NAMALWA (cell line): ENCODE data around the gene PKN1.
"Not testable (repeated sequence)": the region's sequence is repeated elsewhere in the genome, so short reads cannot be mapped to it uniquely, and the experiment has no call there.

Experiments used
- DNase-seq: peaks from one replicate; pipeline ENCODE4 v3.0.0-alpha.2; 2015; ENCODE audit warnings: low spot score

PKN1 gene

GRCh38 chr19:14430712-14431111, 2.4 kb upstream of the PKN1 start:
- no peak for DNase-seq

- peak; percentile 59 for DNase-seq
Measured at GRCh38 chr19:14433554-14434501, 722 bp downstream of the PKN1 start.

- DNase-seq = no peak
Measured at GRCh38 chr19:14434543-14435319, 1.6 kb downstream of the PKN1 start.

GRCh38 chr19:14435320-14436050, 2.4 kb downstream of the PKN1 start:
- DNase-seq = no peak

GRCh38 chr19:14437578-14438140, 4.6 kb downstream of the PKN1 start:
- DNase-seq = no peak

GRCh38 chr19:14439014-14439413, 5.9 kb downstream of the PKN1 start:
- no peak for DNase-seq

- peak; percentile 85 for DNase-seq
Measured at GRCh38 chr19:14440049-14440448, 6.9 kb downstream of the PKN1 start.

GRCh38 chr19:14441041-14441938, 8.2 kb downstream of the PKN1 start:
- DNase-seq = no peak

- DNase-seq = no peak
Measured at GRCh38 chr19:14442891-14443631, 10.0 kb downstream of the PKN1 start.

GRCh38 chr19:14443632-14444216, 10.6 kb downstream of the PKN1 start:
- no peak for DNase-seq

- no peak for DNase-seq
Measured at GRCh38 chr19:14446336-14447036, 13.4 kb downstream of the PKN1 start.

GRCh38 chr19:14449321-14449720, 16.2 kb downstream of the PKN1 start:
- no peak for DNase-seq

- DNase-seq = peak; percentile 96
Measured at GRCh38 chr19:14450168-14450874, 17.2 kb downstream of the PKN1 start.

GRCh38 chr19:14450876-14451275, 17.8 kb downstream of the PKN1 start:
- DNase-seq = no peak

- not testable (repeated sequence) for DNase-seq
Measured at GRCh38 chr19:14452303-14452702, 19.2 kb downstream of the PKN1 start.

GRCh38 chr19:14459703-14460102, 26.6 kb downstream of the PKN1 start:
- no peak for DNase-seq

GRCh38 chr19:14460935-14461334, 27.8 kb downstream of the PKN1 start:
- DNase-seq = no peak

- not testable (repeated sequence) for DNase-seq
Measured at GRCh38 chr19:14462401-14462800, 29.3 kb downstream of the PKN1 start.

GRCh38 chr19:14463747-14464146, 30.6 kb downstream of the PKN1 start:
- no peak for DNase-seq
